ENCODE measurements around the gene MTG1.

The MTG1 gene

GRCh38 chr10:133454204-133454893, 60.4 kb downstream of the MTG1 start:
- no peak for TF ChIP-seq CTCF (IDR thresholded peaks at IDR 0.05; ENCODE audit: low read depth, low read length)

DNA sequence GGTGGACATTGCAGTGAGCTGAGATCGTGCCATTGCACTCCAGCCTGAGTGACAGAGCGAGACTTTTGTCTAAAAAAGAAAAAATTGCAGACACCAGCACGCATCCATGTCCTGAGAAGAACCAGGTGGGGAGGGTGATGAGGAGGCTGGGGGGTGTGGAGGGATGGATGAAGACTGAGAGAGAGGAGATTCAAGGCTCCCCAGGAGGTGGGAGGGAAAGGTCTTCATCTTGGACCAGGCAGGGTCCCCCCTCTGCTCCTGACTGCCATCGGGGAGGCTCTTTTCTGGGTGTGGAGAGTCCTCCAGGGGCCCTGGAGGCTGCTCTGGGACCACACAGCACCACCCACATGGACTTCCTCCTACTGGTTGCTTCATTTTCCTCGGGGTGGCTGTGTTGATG, 61.2 kb downstream of the MTG1 start:
- DNase-seq (ENCODE audit: extremely low read depth, low read depth): no peak
- TF ChIP-seq CTCF (IDR thresholded peaks at IDR 0.05; ENCODE audit: low read depth, low read length): no peak

More at GRCh38 chr10:133454204-133454893, 60.4 kb downstream of the MTG1 start:
- DNase-seq (ENCODE audit: extremely low read depth, low read depth): no peak

DNA sequence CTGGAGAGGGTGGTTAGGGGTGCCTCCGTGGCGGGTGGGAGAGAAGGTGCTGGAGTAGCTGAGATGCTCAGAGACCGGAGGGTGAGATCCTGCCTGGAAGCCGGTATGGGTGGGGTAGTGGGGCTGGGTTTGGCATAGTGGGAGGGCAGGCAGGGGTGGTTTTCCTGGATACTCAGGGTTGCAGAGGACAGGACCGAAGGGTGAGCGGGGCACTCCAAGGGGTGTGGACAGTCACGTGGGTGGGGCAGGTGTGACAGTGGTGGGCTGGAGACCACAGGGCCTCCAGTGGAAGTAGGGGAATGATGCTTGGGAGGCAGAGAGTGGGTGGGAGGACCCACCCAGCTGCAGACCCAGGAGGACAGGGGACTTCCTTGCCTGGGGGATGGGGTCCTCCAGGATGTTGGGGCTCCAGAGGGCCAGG, 61.7 kb downstream of the MTG1 start:
- no peak for DNase-seq (ENCODE audit: extremely low read depth, low read depth)
- no peak for TF ChIP-seq CTCF (IDR thresholded peaks at IDR 0.05; ENCODE audit: low read depth, low read length)

GRCh38 chr10:133456041-133456951, 62.3 kb downstream of the MTG1 start:
- DNase-seq (ENCODE audit: extremely low read depth, low read depth): no peak
- no peak for TF ChIP-seq CTCF (IDR thresholded peaks at IDR 0.05; ENCODE audit: low read depth, low read length)

- TF ChIP-seq CTCF (IDR thresholded peaks at IDR 0.05; ENCODE audit: low read depth, low read length): no peak
- no peak for DNase-seq (ENCODE audit: extremely low read depth, low read depth)
Measured at GRCh38 chr10:133457100-133457841, 63.3 kb downstream of the MTG1 start.

DNA sequence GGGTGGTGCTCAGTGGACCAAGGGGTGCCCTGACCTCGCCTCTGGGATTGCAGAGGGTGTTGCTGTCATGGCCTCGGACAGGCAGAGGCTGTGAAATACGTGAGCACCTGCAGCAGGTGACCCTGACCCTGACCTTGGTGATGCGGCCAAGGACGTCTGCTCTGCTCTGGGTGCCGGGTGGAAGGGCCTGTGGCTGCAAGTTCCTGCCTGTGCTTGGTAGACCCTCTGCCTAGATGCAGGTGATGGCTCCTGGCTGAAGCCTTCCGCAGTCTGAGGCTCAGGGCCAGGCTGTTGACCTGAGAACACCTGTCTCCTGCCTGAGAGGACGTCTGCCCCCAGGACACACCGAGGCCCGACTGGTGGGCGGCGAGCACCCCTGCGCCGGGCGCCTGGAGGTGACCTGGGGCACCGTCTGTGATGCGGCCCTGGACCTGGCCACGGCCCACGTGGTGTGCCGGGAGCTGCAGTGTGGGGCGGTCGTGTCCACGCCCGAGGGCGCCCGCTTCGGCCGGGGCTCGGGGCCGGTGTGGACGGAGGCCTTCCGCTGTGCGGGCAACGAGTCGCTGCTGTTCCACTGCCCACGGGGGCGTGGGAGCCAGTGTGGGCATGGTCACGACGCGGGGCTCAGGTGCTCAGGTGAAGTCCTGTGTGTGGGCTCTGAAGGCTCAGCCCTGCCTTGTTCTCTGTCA, 64.2 kb downstream of the MTG1 start:
- DNase-seq (ENCODE audit: extremely low read depth, low read depth): no peak
- TF ChIP-seq CTCF (IDR thresholded peaks at IDR 0.05; ENCODE audit: low read depth, low read length): no peak

Measured in AG09319 (cell line).